HK-2 (cell line): ENCODE measurements around the gene BAHCC1.

Experiments used
- DNase-seq: peaks from one replicate; pipeline ENCODE4 v3.0.0-alpha.2; 2018; ENCODE audit not compliant: unreplicated experiment

BAHCC1 gene

DNA sequence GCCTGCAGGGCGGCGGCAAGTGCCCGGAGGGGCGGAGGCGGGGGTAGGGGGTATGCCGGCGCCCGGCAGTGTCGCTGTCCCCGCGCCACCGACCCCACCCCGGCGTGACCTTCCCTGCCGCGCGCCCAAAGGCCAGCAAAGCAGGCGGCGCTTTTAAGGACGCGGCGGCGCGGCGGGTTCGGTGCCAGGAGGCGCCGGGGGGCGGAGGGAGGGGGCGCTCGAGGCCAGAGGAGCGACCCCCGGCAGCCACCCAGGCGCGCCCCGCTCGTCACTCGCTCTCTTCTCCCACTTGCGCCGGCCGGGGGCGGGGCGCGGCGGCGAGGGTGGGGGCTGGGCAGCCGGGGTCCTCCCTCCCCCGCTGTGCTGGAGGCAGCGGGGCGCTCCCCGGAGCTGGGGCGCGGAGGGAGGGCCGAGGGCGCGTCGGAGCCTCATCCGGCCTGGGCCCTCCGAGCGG, 8.6 kb upstream of the BAHCC1 start:
- DNase-seq = no peak

DNA sequence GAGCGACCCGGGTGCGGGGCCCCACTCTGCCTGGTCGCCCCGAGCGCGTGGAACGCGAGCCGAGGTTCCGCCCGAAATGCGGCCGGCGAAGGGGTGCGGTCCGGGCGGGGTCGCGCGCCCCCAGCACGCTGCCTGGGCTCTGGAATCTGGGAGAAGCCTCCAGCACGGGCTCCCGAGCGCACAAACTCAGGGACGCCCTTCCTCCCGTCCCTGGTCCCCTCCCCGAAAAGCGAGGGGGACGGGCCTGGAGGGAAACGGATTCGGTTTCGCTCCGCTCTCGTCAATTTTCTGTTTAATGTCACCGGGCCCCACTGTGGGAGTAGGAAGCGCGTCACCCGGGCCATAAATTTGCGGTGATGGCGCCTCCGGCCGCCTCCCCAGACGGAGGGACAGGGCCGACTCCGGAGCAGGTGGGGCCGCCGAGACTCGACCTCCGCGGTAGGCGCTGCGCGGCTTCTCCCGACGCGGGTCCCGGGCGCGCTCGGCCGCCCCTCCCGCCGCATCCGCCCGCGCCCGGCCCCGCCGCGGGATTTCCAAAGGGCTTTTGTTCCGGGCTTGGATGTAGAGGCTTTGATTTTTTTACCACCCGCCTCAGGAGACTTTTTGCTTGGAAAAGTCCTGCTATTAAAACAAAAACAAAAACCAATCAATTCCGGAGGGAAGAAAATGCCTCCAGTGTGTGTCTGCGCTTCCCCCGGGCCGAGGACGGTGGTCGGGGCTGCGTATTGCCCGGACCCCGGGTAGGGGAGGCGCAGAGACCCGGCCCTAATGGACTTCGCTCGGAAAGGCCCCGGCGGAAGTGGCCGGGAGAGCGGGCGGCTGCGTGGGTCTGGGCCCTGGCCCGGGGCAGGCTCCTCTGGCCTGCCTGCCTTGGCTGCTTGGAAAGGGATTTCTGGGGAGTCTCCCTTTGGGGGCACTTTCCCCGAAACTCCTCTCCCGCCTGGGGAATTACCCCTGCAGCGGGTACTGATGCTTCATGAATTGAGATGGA, 7.9 kb upstream of the BAHCC1 start:
- no peak for DNase-seq

DNA sequence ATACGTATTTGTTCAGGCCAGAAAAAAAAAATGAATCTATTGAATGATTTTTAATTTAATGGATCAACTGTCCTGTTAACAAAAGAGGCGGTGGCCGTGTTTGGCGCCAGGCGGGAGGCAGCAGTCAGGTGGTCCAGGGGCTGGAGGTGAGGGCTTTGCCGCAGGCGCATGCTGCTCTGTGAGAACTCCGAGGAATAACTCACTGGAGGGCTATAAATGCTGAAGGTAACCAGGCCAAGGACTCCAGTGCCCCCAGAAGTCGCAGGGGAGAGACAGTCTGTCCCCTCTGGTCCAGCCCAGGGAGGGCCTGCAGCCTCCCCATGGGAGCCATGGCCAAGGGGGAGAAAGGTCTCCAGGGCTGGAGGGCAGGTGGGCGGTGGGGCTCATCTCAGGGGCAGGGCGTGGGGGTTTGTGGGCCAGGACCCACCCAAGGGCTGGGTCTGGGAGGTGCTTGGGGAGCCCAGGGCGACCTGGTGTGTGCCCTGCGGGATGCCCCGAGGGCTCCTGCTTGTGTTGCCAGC, 7.1 kb upstream of the BAHCC1 start:
- no peak for DNase-seq

DNA sequence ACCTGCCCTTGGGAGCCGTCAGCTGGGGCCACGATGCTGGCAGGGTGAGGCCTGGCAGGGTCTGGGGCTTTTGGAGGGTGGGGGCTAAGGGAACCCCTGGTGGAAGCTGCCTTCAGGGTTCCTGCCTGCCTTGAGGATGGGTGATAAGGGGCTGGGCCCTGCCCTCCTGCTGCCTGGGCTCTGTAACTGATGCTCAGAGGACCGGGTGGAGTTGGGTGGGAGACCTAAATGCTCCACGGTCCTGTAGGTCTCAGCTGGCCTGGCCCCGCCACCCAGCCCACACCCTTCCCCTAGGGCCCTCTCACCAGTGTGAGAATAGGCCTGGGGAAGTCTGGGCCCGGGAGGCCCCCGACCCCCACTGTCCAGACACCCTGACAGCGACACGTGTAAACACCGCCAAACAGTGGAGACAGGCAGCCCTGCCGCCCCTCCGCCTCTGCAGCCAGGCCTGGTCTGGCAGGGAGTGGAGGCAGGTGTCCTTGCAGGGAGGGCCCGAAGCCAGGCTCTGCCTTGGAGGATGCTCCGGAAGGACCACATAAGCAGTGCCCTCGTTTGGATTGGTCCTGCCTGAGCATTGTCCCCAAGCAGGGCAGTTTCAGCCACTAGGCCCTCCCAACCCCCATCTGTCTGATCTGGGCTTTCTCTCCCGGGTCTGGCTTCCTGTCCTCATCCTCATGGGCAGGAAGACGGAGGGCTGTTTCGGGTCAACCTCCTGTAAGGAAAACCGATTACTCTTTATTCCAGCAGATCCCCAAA, 6.5 kb upstream of the BAHCC1 start:
- DNase-seq = no peak

DNA sequence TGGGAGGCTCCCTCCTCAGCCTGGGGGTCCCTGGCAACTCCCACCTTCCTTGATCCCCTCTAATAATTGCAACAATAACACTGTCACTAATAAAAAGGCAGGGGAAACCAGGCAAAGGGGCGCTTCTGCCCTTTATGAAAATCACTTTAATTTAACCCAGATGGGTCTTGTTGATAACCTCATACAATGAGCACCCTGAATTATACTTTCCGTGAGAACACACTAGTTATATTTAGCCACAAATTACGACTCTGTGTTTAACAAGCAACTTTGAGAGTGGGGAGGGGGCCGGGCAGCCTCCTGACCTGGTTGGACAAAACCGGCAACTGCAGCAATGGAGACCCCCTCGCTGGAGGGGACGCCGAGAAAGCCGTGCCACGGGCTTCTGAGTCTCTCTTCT, 5.7 kb upstream of the BAHCC1 start:
- no peak for DNase-seq

DNA sequence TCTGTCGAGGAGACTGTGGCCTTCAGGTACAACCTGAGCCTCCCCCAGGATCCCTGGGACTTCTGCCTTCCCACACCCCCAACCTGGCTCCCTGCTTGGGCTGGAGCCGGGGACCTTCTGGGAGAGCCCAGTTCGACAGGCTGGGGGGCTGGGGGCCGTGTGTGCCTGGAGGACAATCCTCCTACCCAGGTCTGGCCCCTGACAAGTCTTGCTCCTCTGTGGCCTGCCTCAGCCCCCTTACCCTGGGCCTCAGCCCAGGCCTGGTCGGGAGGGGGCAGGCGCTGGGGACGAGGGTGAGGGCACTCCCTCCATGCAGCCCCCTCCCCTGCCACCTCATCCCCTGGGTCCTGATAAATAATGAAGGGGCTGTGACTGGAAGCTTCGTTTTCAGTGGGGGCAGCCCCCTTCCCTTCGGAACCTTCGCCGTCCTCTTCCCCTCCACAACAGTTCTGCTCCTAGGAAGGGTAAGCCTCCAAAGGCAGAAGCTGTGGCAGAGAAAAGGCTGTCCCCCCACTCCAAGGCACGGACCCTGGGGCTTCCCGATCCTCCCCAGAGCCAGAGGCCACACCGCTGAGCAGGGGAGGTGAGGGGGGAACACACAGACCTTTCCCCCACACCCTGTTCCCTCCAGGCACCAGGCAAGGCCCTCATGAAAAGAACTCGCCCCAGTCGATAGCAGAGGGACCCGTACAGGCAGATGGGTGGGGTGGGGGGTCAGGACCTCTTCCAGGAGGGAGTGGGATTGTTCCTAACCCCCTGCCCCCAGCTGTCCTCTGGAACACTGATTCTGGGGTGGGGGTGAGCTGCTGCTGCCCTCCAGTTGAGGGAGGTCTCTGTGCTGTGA, 5.0 kb upstream of the BAHCC1 start:
- no peak for DNase-seq

DNA sequence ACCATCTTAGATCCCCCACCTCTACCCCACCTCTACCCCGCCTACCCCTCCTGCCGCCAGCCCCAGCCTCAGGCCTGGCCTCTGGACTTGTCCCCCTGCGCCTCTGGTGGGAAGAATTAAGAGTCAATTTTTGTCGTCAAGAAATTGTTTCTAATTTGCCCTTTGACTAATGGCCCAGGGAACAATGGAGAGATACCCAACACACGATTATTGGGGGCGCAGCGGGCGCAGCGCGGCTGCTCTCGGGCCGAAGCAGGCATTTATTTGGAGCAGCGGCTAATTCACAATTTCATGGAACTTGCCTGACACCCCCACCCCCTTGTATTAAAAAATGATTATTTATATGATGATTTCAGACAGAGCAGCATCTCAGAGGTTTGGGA, 4.4 kb upstream of the BAHCC1 start:
- DNase-seq = no peak

DNA sequence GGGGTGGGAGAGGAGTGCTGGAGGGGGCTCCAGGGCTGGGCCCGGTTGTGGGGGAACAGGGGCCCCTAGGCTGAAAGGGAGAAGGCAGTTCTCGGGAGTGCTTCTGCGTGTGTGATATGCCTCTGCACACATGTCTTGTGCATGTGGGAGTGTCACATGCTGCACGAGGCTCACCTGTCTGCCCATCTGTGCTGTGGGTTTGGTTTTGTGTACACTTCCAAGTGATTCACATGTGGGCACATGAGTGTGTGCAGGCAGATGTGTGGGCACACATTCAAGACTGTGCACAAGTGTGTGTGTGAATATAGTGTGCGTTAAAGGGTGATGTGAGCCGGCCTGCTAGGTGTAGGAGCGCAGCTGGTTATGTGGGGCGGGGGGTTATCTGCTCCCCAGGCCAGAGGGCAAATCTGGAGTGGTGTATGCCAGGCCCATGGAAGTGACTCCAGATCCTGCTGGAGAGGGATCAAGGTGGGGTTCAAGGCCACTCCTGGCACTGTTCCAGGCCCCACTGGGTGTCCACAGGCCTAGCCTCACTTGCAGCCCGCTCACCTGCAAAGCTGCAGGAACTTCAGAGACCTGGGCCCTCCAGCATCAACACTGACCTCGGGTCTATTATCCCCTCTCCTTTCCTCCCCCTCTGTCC, 3.8 kb upstream of the BAHCC1 start:
- DNase-seq = no peak

DNA sequence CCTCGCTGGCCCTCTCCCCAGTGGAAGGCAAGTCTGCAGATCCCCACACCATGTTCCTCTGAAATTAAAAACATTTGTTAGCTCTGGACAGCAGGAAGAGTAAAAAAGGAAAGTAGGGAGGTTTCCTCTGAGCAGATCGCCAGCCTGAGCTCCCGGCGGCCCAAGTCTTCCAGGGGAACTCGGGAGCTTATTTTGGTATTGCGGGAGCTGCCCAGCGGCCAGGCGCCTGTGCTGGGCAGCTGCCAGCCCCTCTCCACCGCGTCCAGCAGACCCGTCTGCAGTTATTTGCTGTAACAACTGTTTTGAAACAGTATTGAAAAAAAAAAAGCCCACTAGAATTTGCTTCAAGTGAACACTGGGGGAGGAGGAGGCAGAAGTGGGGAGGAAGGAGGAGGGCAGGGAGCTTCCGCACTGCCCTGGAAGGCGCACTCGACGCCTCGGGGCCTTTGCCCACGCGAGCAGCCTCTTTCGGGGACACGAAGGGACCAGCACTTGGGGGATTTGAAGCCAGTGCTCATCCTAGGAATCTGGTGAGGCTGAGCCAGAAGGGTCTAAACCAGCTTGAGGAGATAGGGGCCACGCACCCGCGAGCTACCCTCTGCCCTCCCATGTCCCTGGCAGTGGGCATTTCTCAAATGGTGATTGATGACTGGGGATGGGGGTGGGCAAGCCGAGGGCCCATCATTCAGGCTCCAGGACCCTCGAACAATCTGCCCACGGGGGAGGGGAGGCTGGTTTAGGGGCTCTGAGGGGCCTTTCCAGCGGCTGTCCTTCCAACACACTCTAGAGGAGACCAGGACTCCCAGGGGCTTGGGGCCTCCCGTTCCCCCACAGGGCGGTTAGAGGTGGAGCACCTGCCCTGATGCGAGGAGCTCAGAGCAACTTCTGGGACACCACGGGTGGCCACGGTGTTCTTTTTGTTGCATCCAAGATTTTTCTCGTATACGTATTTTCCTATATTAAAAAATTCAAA, 3.0 kb upstream of the BAHCC1 start:
- DNase-seq = no peak

DNA sequence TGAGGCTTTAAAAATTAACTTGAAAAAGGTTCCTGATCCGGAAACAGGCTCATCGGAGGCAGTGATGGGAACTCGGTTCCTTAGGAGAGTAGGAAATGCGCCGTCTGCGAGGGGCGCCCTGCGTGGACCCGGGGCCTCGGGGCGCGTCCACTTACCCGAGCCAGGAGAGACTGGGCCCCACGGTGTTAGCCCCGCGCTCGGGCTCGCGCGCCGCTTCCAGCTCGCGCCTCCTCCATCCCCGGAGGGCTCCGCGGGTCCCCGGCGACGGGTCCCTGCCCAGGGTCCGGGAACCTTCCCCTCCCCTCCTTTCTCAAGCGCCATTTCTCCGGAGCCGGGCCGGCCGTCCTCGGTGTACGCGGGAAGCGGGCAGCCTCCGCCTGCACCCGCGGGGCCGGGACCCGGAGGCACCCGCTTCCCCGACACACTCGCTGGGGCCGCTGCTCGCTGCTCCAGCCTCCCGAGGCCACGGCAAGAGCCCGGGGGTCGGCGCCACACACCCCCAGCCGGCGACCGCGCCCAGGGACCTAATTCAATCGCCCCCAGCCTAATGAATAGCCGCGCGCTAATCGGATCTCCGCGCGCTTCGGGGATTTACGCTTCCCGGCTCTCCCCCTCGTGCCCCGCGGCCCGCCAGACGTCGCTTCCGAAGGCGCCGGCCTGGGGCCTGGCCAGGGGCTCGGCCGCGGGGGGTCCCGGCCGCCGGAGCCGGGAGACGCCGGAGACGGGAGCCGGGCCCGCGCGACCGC, 2.2 kb upstream of the BAHCC1 start:
- no peak for DNase-seq

DNA sequence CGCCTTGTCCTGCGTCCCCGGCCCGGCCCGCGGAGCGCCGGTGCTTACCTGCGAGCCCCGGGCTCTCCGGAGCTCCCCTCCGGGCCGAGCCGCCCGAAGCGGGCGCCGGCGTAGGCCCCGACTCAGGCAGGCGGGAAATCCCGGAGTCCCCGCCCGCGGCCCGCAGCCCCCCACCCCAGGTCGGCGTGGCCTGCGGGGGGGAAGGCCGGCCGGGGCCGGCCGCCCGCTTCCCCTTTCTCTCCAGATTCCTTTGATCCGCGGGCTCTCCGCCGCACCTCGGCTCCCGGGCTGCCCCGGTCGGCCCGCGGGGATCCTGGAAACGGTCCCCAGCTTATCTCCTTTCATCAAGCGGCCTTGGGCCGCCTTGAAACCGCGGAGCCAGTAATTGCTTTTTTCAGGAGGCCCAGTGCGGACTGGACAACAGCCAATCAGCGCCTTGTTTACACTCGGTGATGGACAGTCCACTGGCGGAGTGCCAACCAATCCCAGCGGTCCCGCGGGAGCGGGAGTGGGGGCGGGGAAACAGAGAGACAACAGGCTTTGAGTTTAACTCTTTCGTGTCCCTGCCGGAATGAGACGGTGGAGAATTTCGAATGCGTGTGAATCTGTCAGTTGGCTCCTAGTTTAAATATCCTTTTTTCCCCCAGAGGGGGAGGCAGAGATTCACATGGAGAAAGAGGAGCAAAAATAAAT, 1.4 kb upstream of the BAHCC1 start:
- peak; percentile 100 for DNase-seq

DNA sequence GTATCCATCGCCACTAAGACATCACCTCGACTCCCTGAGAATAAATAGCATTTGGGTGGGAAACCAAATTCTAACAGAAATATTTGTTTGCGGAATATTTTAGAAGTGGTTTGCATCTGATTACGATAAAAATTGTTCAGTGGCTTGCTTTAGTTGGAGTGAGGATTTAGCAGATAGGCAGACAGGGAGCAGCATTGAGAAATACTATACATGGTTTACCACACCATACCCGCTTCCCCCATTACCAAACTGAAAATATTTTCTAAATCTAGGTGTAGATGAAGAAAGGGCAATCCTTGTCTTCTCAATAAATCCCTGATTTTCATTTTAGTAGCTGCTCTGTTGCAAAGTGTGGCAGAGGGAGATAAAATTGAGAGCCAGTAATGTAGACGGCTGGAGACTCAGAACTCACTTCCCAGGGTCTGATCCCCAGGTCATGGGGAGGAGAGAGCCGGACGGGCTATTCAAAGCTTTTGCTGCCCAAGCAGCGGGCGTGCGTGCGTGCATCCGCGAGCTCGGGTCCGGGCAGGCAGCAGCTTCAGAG, 808 bp upstream of the BAHCC1 start:
- no peak for DNase-seq

DNA sequence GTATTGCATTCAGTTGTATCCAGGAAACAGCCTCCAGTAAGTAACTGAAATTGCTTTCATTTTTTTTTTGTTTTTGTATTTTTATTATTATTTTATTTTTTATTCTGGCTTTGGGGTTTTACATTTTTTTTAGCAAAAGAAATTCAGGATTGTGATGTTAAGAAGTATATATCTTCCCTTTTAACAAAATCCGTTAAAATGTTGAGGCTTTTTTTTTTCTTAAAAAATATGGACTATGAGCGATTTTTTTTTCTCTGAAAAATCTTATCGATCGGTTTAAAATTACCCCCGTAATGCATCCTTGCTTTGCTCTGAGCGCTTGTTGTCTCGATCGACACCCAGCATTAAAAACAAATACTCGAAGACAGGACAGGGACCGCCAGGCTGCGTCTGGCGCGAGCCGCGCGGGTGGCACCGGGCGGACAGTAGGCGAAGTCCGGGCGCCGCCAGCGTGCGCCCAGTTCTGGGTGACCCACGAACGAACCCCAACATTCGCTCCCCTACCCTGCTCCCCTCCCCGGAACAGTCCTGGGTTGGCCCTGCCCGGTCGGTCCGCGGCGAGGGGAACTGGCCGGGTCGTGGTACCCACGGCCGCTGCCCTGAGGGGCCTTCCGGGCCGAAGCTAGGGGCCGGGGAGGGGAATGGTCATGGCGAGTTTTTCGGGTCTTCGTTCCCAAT, 482 bp downstream of the BAHCC1 start:
- no peak for DNase-seq

DNA sequence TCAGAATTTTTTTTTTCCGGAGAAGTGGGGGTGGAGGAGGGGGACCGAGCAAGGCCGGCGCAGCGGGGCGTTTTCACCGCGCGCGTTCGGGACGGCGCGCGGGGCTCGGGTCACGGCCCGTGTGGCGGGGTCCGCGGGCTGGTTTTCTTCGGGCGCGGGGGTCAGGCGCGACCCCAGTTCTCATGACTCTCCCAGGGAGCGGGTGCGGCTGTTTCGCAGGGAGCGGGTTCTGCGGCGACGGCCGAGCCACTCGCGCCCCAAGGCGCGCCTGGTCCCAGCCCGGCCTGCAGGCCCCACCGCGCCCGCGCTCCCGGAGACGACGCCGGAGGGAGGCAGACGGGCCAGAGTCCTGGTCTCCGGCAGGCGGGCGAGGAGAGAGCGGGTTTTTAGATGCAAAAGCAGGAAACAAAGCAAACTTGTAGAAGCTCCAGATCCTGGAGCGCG, 1.0 kb downstream of the BAHCC1 start:
- no peak for DNase-seq

DNA sequence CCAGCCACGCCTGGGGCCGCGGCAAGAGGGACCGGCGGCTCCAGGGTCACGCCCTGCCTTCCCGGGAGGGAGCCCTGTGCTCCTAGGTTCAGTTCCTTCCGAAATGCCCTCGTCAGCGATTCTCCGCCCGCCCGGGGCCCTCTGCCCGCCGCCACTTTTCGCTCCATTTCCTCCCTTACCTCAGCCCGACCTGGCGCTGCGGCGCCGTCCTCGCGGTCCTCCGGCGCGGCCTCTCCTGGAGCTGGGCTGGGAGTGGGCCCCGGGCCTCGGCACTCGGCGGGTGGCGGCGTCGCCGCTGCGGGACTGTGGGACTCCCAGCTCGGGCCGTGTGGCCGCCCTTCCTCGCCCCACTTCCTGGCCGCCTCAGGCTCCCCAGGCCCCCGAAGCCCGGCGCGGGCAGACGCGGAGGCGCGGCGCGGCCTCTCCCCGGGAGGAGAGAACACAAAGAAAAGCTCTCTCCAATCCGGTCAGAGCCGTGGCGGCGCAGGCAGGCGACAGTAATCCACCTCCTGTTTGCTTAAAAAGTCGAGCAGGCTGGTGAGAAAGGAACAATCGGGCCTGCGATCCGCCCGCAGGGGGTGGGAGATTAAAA, 1.6 kb downstream of the BAHCC1 start:
- DNase-seq = peak; percentile 63

DNA sequence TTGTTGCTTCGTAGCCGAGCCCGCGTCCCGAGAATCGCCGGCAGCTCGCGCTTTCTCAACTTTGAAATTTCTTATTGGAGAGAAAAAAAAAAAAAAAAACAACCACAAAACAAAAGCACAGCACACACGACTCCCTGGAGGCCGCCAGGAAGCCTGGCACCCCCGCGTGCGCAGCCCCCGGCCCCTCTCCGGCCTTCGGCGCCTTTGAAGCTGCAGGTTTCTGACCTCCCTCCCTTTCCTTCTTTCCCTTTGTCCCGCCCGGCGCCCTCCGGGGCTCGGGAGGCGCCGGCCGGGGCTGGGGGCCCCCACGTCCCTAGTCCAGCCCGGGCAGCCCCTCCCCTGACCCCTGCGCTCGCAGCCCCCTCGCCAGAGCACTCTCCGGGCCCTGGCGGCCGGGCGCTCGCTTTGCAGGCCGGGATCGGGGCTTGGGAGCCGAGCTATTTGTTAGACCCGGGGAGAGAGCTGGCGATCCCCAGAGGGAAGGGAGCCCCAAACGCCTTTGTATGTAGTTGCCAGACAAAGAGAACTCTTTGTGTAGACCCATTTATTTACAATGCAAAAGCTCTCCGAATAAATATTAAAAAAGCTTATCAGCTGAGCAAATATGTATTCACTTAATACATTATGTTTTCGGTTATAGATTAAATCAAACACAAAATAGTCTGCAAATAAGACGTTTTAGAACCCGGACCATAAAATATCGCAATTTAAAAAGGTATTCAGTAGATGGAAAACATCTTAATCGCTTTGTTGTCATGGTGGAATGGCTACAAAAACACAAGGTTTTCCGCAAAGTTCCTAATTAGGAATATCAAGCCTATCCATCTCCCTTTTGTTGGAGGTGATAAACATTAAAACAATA, 2.3 kb downstream of the BAHCC1 start:
- DNase-seq = no peak
